D341Med (cell line): ENCODE measurements around the gene TRERF1.

Source experiments
- DNase-seq: peaks from one replicate; pipeline ENCODE4 v3.0.0; 2012; ENCODE audit warnings: low spot score

TRERF1 gene

DNA sequence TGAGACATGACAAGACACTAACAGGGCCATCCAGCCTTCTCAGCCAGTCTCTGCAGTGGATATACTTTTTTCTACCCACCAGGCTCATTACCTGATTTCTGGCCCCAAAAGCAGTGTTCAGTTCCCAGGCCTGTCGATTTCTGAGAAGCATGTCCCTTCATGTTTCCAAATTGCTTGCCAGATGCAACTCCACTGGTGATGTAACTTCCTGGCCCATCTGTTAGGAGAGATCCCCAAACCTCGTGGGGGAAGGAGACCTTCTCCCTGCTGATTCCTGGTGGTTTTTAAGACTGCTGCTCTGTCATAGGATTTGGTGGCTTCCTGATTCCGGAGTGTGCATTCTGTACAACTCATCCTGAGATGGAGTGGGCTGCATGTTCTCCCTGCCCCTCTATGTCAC is 202.4 kb downstream of the TRERF1 start:
- no peak for DNase-seq

DNA sequence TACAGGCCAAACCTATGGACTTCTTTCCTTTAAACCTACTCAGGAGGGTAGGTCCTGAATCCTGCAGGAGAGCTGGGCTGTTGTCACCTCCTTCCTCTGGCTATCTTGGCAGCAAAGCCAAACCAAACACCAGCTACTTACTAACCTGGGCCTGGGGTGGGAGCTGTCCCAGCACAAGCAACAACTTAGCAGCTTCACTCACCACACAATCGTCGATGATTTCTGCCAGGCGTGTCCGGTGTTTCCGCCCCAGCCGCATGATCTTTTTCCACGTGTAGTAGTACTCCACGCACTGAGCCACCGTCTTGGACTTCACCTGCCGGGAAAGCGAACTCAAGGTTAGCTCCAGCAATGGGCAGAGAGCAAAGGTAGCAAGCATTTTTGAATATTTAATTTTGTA is 208.7 kb downstream of the TRERF1 start:
- DNase-seq = no peak

DNA sequence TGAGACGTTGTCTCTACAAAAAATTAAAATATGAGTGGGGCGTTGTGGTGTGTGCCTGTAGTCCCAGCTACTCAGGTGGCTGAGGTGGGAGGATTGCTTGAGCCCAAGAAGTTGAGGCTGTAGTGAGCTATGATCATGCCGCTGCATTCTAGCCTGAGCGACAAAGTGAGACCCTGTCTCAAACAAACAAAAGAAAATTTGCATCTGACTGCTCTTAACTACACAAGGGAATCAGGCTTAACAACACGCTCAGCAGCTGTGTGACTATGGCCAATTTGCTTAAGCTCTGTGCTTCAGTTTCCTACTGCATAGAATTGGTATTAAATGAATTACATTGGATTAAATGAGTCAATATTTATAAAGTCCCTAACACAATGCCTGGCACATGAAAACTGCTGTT is 209.8 kb downstream of the TRERF1 start:
- no peak for DNase-seq

DNA sequence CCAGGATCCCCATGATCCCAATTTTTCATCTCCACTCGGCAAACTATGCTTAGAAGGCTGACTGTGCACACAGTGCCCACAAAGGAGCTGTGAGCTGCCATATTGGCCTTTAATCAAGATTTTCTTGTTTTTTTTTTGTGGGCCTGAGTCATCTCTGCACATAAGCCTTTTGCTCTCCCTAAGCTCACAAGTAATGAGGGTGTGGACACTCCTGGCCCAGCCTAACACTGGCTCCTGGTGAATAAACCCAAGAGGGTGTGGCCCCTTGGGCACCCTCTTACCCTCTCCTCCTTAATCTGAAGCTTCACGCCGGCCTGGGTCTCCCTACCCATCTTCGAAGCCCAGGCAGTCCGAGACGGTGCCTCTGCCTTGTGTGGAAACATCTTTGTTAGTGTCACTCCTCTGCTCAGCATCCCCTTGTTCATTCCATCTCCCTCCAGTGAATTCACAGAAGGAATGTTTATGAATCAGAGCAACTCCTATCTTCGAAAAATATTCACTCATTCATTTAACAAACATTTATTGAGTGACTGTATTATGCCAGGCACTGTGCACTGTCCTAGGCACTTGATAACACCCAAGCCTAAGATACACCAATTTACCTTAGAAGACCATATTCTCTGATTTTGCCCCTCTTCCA is 211.9 kb downstream of the TRERF1 start:
- no peak for DNase-seq

DNA sequence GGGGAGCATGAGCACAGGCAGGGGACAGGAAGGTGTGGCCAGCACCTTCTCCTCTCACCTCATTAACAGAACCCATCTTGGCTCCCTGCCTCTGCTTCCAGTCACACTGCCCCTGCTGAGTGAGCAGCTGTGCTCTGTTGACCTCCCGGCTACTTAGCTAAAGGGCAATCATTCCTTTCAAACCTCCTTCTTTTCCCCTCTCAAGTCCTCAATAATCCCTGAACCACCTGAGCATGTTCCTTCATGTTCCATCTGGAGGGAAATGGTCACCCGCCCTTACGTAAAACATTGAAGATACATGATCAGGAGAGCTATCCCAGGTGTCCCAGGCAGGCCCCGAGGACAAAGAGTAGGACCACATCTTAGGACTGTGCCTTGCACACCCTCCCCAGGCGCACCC is 212.4 kb downstream of the TRERF1 start:
- DNase-seq = no peak

DNA sequence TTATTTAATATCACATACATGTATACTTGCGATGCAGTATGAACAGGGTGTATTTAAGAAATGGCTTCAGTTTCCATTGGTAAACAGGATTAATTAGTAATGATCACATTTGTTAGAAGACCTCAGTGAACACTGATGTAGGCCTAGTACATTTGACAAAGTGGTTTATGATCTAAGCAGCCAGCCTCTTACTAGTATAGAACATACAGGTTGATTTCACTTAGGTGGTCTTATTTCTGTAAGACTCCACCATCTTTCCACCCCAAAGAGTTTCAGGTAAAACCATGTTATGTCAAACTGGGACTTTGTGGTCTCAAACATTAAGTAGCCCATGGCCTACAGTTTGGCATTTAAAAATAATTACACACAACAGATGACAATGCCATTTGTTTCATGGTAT is 213.9 kb downstream of the TRERF1 start:
- DNase-seq = no peak

DNA sequence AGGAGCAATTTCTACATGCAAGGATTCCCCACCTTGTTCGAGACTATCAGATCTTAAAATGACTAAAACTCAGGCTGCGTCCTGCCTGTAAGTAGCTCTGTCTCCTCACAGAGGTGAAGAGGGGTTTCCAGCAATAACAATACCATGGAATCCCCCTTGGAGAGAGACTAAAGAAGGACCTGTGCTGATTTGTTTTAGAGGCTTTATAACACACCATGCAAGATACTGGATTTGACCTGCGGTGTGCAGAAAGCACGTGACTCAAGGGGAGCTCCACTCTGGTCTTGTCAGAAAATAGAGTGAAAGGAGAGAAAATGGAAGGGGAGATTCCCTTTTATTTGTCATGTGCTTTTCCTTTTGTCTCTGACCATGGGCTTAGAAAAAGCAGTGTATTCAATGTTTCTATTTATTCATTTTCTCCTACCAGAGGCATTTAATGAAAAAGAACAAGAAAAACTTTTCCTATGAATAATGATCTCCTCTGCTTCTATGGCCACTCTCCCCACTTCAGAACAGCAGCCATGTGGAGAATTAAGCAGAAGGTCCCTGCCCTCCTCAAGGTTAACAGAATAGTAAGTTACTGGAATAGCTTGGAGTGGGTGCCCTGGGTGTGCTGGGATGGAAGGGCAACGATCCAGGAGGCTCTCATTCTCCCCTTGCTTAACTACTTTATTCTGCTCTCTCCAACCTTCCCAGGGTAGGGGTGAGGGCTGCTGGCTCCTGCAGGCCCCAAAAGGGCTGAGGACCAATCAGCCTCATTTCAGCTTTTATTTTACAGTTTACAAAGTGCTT is 214.8 kb downstream of the TRERF1 start:
- DNase-seq = no peak

DNA sequence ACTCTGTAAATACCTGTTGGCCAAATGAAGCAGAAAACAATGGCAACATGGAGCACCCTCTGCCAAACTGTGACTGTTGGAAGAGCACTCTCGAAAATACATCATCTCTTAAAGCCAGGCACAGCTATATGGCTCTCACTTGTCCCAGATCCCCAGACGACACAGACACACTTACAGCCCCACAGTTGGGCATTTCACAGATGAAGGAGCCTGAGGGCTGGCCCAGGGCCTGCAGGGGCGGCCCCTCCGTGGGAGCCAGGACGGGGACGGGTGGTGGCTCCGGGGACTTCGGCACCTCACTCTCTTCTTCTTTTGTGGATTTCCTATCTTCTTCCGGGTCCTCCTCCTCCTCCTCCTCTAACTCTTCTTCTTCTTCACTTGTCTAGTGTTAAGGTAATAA is 215.7 kb downstream of the TRERF1 start:
- no peak for DNase-seq

DNA sequence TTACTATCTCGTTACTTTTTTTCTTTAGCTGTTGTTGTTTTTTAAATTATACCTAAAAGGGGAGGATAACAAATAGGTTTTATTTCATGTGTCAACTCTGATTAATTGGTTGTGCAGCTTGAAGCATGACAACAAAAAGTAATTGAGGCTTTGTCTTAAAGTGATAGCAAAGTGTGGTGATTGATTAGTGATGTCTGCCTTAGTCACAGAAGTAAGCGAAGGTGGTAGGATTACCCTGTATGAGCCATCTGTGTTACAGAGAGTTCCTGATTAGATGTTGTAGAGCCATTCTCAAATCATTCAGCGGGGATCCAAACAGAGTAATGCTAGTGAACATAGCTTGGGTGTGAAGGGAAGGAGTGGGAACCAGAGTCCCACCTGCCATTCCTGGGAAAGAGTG is 219.7 kb downstream of the TRERF1 start:
- DNase-seq = no peak

DNA sequence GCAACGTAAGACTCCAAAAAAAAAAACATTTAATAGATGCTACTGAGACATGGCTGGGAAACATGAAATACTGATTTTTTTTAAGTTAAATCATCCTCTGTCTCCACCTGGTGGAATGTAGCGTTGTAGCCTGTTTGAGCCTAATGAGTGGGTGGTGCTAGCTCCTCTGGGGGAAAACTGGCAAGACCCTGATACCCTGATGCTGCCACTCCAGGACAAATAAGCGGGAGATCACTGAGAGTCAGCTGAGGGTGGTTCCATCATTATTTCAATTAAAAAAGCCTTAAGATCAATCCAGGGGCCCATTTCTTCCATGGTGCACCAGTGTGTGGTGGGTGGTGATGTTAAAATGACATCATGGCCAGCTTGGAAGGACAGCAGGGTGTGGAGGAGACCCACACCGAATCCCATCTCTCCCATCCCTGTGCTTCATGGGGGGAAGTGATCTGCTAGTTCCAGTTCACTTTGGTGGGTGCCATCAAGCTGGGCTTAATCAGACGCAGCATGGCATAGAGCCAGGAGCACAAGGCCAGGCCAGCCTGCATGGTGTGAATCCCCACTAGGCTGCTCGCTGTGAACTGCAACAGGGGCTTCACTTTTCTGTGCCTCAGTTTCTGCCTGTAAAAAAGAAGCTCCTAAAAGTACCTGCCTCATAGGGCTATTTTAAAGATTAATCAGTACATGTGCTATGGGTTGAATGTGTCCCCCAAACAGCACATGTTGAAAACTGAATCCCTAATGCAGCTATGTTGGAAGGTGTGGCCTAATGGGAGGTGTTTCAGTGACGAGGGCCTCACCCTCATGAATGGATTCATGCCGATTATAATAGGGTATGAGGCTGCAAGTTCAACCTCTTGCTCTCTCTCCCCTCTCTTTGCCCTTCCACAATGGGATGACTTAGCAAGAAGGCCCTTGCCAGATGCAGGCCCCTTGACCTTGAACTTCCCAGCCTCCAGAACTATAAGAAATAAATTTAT is 221.1 kb downstream of the TRERF1 start:
- peak; percentile 52 for DNase-seq

DNA sequence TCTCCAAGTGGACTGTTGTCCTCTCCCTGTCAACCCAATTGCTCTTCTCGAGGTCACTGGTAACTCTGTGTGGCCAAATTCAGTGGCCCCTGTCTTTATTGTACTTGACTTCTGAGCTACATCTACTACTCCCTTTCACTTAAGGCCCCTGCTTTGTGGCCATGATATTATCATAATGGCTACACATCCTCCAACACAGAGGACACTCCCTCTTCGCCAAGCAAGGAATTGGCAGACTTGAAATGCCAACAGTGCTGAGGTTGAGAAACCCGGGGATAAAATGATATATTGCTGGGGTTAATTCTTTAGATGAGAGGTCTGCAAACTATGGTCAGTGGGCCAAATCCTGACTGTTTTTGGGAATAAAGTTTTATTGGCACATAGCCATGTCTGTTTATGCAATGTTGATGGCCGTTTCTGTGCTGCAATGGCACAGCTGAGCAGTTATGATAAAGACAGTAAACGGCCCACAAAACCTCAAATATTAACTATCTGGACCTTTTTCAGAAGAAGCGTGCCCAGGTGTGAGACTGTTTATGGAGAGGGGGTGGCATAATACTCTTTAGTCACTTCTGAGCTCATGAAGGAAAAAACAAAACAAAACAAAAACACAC is 222.1 kb downstream of the TRERF1 start:
- no peak for DNase-seq

DNA sequence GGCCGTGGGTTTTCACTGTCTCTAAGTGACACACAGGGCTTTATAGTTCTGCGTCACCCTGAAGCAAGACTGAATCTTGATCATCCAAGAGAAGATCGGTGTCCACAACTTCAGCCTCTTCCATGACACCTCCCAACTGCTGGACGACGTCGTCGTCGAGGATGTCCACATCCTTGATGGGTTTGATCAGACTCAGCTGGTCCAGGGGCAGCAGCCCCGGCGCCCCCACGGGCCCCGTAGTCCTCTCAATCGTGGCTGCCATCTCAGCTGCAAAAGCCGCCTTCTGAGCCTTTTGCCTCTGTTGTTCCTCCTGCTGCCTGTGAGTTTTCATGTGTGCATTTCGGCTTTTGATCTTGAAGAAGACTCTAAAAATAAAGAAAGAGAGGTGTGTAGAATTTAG is 223.4 kb downstream of the TRERF1 start:
- DNase-seq = no peak

DNA sequence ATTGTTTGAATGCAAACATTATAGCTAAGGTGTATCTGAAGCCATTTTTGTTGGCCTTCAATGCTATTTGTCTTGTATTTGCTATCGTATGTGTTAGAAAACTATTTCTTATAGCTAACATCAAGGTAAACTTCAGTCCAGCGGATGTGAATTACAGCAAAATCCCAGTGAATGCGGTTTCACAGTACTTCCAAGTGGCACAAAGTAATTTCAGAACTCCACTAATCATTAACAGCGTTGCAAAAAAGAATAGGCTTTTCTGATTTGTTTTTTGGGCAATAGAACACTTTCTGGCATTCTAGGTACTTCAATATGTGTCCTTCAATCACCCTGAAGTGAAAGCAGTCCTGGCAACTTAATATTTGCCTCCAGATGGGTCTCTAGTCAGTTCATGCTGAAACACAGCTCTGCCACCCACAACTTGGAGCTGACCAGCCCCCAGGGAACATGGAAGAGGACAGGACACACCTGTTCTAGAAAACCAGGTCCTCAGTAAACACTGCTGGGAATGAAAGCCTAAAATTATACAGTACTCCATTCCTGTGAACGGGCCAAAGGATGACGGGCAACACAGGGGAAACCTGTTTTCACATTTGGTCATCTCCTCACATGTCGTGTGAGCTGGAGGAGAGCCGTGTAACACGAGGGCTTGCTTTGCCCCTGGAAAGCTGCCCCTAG is 224.4 kb downstream of the TRERF1 start:
- DNase-seq = no peak

DNA sequence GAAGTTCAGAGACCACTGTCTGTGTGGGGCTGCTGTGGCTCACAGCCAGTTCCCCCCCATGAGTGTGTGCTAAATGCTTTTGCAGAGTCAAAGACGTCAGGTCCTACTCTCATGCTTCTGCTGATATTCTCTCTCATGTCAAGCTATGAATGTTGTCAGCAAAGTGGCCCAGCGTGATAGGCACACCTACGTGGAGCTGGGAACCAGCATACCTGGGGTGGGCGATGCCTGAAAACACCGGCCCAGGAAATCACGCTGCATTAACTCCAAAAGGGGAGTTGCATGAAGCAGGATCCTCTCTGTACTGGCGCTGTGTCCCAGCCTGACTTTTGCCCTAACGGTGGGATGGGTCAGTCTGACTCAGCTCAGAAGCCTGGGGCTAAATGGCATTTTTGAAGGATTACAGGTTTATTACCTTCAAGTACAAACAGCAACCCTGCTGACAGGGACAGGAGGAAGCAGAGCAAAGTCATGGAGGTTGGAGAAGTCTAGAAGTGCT is 225.0 kb downstream of the TRERF1 start:
- no peak for DNase-seq

DNA sequence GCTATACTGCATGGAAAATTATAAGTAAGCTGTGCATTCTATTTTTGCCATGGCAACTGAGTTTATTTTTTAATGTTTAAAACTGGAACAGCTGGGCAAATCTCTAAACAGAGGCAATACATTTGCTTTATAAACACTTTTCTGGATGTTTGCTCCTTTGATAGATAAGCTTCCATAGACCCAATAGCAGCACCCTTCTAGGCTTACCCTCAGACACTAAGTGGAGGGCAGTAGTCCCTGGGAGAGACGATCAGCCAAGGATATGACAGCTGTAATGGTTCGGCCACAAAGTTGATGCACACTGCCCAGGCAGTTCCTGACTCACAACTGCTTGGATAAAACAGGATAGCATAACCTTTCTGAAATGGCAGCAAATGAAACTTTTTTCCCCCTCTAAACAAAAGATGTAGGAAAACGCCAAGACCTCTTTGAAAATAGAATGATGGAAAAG is 225.5 kb downstream of the TRERF1 start:
- no peak for DNase-seq

DNA sequence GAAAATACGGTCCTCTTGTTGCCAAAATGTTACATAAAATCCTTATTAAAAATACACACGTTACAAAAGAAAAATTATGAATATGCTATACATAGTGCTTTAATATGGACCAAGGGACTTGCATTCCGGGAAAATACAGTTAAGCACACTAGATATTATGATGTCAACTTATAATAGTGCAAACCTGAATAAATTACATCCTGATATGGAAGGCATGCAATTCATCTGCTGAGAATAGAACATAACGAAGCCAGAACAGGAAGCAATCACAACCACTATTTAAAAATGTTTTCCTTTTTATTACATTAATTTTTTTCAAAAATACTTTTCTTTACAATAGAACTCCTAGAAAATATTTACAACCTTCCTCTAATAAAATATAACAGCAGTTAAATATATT is 226.3 kb downstream of the TRERF1 start:
- no peak for DNase-seq

DNA sequence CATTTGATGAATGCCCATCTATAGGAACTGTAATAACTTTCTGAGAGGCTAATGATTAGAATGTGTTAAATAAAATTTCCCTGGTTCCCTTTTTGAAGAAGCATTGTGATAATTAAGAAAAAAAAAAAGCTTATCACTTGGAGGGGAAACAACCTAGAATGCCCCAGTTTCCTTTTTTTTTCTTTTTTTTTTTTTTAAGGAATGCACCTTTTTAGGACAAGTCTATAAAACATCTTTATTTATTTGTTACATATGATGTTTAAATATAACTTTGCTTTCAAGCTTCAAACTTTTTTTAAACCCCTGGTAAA is 226.7 kb downstream of the TRERF1 start:
- no peak for DNase-seq

DNA sequence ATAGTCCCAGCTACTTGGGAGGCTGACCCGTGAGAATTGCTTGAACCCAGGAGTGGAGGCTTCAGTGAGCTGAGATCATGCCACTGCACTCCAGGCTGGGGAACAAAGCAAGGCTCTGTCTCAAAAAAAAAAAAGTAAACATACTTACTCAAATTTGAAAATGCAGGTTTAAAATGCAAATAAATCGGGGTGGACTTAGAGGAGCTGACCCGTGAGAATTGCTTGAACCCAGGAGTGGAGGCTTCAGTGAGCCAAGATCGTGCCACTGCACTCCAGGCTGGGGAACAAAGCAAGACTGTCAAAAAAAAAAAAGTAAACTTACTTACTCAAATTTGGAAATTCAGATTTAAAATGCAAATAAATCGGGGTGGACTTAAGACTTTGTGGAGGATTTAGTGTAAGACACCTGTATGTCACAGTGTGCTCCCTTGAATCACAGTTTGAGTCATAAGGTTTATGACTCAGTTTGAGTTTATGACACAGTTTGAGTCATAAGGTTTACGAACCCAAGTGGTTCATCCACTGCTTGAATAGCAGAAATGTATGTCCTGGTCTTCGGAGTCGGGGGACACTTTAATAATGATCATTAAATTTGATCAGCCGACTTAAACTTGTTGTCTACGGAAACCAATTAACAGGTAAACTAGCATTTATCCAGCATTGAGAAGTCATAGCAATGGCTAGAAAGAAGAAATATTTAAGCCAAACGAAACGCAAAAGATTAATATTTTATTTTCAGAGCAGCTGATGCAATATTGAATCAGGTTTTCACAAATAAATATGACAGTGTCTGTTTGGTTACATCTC is 227.3 kb downstream of the TRERF1 start:
- DNase-seq = no peak

DNA sequence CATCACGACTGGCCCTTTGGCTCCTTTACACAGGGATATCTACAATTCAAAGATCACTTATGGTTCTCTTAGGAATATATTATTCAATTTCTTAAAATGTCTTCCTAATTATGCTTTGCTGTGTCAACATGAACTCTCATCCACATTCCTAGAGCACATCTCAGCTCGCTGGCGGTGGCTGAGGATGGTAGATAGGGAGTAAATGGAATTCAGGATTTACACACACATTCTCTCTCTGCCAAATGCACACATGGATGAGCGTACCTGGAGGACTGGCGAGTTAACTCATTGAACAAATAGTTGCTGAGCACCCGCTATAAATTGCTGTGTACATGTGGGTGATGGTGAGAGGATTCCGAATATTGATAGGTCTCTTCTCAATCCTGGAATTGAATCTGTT is 229.3 kb downstream of the TRERF1 start:
- DNase-seq = no peak

DNA sequence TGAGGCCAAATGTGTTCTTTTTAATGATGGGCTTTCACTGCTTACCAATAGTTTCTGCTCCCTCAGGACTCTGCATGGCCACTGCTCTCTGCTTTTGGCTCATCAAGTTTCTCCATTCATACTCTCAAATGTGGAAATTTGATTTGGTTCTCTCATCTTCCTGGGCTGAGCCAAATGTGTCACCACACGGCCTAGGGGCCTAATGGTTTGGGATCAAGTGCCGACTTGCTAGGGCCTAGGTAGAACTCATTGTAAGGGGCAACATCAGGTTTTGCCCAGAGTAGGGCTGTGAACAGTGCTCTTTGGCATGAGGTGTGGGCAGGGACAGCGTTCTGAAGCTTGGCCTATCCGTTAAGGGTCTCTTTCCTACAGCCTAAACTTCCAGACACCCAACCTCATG is 230.2 kb downstream of the TRERF1 start:
- no peak for DNase-seq

DNA sequence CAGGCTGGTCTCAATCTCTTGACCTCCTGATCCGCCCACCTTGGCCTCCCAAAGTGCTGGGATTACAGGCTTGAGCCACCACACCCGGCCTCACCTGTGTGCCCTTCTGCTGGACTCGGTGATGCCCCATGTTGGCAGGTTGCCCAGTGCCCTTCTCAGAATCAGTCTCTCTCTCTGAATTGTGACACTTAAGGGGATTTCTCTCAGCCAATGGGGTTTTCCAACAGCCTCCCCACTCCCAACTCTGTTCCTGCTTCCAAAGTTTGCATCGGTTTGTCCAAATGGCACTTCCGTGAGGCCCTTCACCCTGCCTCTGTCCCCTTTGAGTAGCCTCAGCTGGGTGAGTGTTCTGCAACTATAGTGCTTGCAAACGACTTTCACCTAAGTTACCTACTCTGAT is 230.9 kb downstream of the TRERF1 start:
- no peak for DNase-seq
